Astrocyte of the cerebellum (primary cell): ENCODE data around the gene CEP83.

ENCODE experiments used
- DNase-seq: peaks from one replicate; pipeline ENCODE4 v3.0.0-alpha.2; 2011; ENCODE audit warnings: low read depth
- H3K4me3 ChIP-seq: 2 replicates; pipeline ENCODE4 v1.5.1; 2011; ENCODE audit warnings: mild to moderate bottlenecking, low read depth, low read length, moderate library complexity
- CTCF ChIP-seq: IDR thresholded peaks from 2 replicates; pipeline ENCODE4 v1.5.1; 2012; ENCODE audit warnings: low read length, low read depth, moderate library complexity, mild to moderate bottlenecking; ENCODE audit errors: missing control alignments
- in situ Hi-C: cut with HindIII; loops from 2 replicates; pipeline ENCODE4 v1.10.0; 2017; ENCODE audit warnings: low sequenced_read_pairs

The CEP83 gene

GRCh38 chr12:94386422-94386821 lies 73.2 kb downstream of the CEP83 start:
- no peak overlapping the region for H3K4me3 ChIP-seq
- in situ Hi-C loops = no loop called here
- no peak for DNase-seq
- TF ChIP-seq CTCF = no peak

GRCh38 chr12:94384030-94384429 lies 75.6 kb downstream of the CEP83 start:
- in situ Hi-C loops = no loop called here
- no peak for DNase-seq

GRCh38 chr12:94380507-94380906 lies 79.2 kb downstream of the CEP83 start:
- TF ChIP-seq CTCF = no peak
- DNase-seq = no peak
- H3K4me3 ChIP-seq = no peak overlapping the region
- in situ Hi-C loops = no loop called here

More at GRCh38 chr12:94384030-94384429, 75.6 kb downstream of the CEP83 start:
- no peak overlapping the region for H3K4me3 ChIP-seq
- TF ChIP-seq CTCF = no peak

GRCh38 chr12:94379479-94380113 lies 80.1 kb downstream of the CEP83 start:
- TF ChIP-seq CTCF = no peak
- DNase-seq = no peak
- no peak overlapping the region for H3K4me3 ChIP-seq
- in situ Hi-C loops = no loop called here

GRCh38 chr12:94377599-94377998 lies 82.1 kb downstream of the CEP83 start:
- H3K4me3 ChIP-seq = no peak overlapping the region
- DNase-seq = no peak
- TF ChIP-seq CTCF = no peak
- in situ Hi-C loops = no loop called here

- no peak for TF ChIP-seq CTCF
- DNase-seq = no peak
- no peak overlapping the region for H3K4me3 ChIP-seq
- in situ Hi-C loops = no loop called here
These were observed 85.5 kb downstream of the CEP83 start for GRCh38 chr12:94374124-94374523.
